NOMO-1 (cell line): ENCODE data around the gene PUM2.
"Not testable (repeated sequence)": the region's sequence is repeated elsewhere in the genome, so short reads cannot be mapped to it uniquely, and the experiment has no call there.

Source experiments
- DNase-seq, 2 experiments: peaks; one replicate each; lab custom pipeline; 2025; ENCODE audit not compliant: unreplicated experiment in 2 of 2; lab: John Stamatoyannopoulos, UW

The PUM2 gene

DNA sequence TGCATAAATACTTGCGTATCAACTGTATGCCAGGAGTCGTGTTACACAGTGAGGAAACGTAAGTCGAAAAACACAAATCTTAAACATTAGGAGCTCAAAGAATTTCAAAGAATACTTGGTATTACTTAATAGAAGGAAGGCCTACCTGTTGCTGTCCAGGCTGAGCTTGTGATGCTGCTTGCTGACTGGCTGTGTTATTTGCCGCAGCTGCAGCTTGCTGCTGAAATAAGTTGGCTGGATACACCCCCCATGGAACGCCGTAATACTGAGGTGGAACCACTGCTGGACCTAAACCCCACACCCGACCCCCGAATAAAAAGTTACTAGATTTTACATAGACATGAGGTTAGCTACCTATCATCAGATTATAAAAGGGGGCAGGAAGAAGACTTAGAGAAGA is 56.4 kb downstream of the PUM2 start:
- DNase-seq: no peak

DNA sequence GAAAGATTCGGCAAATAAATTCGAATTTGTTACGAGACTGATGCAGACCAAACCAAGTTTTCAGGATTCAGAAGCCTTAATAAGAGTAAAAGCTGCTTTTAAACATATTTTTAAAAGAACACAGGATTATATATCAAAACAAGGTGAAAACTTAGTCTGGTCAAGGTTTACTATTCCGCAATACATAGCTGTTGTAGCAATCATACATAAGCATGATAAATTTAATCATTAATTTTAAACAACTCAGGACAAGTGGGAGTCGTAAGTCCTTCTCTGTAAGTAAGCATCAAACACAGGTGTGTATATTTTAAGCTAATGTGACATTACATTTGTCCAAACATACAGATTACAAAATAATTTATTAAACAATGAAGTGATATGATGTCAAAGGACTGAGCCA is 57.7 kb downstream of the PUM2 start:
- no peak for DNase-seq

DNA sequence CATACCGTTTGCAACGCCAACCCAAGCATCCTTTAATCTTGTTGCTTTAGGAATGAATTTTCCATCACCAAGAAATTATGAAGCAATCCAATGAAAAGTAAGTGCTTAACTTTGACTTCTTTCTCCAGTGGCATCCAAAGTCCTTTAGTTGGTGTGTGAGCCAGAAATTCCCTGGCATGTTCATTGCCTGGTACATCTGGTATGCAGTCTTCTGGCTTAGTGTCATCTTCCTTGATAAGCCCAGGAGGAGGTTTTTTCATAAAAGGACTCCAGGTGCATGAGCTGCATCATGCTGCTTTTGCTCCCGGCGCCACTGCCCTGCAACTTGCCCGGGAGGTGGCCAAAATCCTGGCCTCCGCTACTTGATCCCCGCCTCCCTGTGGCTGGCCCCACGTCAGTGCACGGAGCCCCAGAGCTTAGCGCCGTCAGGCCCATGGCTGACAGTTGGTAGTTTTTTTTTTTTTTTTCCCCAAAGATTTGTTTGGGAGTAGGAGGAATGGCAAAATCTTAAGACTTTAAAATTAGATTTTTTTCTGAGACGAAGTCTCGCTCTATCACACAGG is 58.7 kb downstream of the PUM2 start:
- DNase-seq: no peak

DNA sequence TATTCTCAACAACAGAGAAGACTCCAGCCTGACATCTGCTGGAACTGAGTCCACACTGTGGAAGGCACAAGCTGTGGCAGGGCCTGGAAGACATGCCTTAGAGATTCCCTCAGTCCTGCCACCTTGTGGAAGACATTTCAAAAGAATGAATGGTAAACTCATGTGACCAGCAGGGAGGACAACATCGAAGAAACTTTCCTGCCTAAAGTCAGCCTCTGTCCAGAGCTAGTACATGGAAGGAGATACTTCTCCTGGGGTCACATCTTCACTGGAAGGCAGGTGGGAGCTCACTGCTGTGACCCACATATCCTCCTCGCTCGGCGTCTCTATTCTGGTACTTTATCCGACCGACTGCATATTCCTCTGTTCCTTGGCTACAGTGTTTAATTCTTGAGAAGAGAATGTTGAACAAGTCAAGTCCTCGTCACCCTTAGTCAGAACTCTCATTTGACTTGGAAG is 59.5 kb downstream of the PUM2 start:
- peak in 1 of 2 experiments; percentile 22 for DNase-seq

DNA sequence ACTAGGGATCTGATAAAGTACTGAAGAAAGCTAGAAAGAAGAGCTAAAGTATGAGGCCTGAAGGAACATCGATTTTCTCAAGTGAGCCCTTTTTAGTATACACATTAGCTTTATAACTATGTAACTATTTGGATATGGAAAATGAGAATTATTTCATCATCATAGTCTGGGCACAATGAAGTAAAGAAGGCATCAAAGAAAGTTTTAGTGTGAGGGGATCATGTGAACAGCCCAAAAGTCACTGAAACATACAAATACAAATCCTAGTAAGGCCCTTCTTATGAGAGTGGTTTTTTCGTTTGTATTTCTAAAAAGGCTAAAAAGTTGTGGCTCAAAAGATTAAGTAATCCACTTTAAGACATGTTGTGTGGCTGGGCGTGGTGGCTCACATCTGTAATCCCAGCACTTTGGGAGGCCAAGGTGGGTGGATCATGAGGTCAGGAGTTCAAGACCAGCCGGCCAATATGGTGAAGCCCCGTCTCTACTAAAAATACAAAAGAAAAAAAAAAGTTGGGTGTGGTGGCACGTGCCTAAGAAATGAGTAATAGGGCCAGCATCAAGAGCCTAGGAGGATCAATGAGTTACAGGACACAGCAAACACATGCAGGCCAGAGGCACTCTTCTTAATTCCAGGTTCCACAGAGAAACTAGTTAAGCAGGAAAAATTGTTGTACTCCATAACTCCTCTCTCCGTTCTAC is 61.9 kb downstream of the PUM2 start:
- no peak for DNase-seq

DNA sequence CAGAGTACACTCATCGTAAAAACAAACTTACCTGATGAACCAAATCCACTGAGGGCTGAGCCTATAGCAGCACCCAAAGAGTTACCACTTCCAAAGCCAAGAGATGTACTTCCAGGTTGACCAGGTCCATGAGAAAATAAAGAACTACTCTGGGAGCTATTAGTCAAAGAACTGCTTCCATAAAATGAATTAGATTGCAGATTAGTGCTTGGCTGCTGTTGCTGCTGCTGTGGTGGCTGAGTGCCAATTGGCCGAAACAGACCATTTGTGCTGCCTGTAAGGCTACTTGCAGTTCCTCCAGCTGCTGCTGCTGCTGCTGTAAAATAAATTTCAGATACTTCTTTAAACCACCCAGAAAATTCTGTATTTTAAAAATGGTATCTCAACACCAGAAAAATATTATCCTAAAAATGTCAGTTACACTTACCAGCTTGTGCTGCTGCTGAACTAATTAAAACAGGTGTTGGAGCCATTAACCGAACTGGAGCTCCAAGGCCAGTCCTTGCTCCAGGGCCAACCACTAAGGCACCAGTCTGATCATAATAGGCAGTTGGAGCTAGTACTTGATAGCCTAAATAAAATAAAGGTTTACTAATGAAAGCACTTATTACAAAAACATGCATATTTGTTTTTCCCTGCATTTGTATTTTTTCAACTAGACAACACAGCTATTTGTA is 67.6 kb downstream of the PUM2 start:
- DNase-seq: no peak

DNA sequence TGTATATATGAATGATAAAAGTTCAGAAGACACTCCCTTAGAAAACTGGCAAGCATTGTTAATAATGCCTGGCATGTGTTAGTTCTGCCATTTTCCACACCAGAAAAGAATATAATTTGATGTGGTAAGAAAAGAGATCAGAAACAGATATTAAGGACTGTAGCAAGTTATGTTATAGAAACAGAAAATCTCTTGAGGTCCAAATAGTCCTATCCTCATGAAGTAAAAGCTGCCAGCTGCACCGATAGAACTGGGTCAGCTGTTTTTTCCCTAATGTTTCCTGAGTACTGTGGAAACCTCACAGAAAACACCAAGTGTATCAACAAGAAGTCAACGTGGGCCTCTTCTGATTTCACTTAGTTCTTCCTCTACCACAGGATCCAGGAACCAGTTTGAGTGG is 68.8 kb downstream of the PUM2 start:
- DNase-seq: no peak

DNA sequence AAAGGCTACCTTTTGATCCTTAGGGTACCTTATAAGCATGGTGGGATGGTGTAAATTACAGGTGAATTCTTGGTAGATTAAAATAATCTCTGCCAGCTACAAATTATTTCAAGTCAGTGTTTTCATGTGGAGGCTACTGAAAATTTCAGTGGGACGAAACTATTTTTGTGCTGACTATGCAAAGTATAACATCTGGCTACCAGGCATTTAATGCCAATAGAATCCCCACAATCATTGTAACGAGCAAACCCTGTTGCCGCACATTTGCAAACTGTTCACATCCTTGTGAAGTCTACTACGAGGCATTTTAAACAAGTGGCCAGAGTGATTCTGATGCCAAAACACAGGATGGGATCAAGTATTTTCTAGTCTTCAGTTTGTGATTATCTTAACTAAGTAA is 77.6 kb downstream of the PUM2 start:
- no peak for DNase-seq

DNA sequence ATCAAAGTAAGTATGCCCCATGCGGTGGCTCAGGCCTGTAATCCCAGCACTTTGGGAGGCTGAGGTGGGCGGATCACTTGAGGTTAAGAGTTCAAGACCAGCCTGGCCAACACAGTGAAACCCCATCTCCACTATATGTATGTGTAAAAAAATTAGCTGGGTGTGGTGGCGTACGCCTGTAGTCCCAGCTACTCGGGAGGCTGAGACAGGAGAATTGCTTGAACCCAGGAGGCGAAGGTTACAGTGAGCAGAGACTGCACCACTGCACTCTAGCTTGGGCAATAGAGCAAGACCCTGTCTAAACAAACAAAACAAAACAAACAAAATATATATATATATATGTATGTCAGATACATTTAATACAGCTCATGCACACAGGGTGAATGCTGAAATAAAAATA is 82.3 kb downstream of the PUM2 start:
- not testable (repeated sequence) for DNase-seq

DNA sequence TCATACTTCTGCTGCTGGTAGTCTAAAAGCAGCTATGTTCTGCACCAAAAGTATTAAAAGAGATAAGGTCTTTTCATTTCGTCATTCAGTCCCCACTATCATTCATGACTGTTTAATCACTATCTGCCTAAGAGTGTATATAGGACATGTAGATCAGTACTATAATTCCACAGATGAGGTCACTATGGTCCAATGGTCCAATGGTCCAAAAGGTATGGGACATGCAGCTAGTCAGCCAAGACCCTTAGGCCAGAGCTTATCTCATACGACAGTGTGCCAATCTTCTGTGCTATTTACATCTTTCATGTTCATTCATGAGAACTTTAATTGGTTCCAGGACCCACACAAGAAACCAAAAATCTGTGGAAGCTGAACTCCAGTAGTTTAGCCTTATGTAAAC is 83.1 kb downstream of the PUM2 start:
- no peak for DNase-seq

DNA sequence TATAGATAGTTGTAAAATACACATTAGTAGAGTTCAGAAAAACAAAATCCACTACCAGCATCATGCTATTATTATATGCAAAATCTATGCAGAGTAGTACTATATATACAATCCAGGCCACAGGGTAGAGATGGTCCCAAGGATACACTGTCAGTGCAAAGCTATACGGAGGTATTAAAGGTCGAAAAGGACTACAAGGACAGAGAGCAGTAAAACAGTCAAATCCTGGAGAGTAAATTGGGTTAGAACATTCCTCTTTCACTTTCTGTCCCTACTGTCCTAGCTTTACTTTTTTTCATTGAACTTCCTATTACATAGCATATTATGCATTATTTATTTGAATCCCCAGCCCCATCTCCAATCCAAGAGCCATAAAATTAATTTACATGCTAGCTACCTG is 86.0 kb downstream of the PUM2 start:
- no peak for DNase-seq

DNA sequence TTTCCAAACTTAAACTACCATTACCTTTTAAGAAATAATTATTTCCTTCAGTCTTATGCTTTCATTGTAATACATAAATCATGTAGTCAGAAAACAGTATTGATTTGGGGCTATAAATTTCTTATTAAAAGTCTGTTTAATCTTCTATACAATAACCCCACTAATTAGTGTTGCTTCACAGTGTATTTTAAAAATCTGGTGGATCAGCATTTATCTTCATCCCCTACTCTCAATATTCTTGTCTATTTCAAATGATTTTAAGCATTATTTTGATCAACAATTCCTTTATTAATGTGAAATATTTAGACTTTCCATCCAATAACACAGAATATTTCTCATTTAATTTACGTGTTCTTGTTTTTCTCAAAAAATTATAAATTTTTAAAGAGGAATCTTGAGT is 93.2 kb downstream of the PUM2 start:
- no peak for DNase-seq

DNA sequence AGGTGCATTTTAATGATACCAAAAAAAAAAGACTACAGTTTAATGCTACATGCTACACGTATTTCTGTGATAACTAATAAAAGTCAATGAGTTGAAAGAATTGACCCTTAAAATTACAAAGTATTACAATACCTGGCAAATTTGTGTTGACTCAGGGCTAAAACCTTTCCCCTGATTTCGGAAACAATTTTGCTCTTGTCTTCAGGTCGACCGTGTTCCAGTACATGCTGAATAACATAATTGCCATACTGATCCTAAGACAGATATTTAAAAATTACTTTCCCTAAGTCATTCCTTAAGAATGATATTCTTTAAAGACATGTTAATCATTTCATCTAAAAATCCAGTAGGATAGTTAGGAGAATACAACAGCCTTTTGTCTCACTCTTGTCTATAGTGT is 95.9 kb downstream of the PUM2 start:
- DNase-seq: no peak

DNA sequence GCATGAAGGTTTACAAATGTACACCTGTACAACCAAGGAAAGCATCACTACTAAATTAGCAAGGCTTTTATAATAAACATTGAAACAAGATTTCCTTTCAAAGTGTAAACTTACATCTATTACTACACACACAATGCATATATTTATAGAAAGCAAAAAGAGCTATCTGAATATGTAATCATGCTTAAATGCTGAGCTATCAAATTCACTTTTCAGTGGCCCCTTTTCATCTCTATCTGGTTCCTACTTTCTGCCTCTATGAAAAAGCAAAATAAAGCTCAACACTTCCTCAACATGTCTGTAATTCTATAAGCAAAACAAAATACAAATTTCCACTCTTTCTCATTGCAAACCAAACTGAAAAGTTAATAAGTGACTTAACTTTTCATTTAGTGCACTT is 100.2 kb downstream of the PUM2 start:
- no peak for DNase-seq

DNA sequence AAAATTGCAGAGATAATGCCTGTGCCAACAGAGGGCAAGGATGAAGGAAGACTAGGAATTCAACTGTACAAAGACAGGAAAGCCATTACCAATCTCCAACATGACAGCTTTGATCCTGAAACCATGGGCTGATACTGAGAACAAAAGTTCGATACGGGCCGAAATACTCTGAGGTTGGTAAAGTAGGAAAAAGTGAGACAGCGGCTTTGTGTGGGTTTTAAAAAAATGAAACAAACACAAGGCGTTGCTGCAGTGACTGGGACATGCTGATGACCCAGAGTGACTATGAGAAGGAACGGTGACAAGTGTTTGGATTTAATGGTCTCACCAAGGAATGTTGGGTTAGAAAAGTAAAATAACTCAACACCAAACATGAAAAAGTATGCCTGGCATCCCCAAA is 101.5 kb downstream of the PUM2 start:
- no peak for DNase-seq

DNA sequence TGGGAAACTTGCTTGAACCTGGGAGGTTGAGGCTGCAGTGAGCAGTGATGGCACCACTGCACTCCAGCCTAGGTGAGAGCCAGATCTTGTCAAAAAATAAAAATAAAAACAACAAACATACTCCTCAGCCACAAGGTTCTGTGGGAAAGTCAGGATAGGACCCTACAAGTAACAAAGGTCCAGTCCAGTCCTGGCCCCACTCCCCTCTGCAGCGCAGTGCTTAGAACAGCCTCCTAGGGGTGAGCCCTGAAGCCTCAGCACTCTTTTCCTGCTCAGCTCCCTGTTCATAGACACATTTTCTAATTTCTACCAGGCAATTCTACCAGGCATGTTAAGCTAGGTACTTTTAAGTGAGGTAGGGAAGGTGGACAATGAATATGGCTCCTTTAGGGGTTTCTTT is 103.6 kb downstream of the PUM2 start:
- DNase-seq: no peak

DNA sequence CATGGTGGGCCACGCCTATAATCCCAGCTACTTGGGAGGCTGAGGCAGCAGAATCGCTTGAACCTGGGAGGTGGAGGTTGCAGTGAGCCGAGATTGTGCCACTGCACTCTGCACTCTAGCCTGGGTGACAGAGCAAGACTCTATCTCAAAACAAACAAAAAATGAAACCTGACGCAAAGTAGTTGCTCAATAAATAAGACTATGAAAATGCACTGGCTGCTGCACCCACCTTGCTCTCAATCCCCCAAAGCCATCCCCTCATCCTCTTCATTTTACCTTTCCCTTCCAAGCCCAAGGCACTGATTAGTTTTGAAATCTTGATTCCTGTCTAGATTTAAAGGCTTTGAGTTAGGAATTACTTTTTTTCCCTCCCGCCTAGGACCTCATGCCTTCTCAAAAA is 107.0 kb downstream of the PUM2 start:
- DNase-seq: not testable (repeated sequence)

DNA sequence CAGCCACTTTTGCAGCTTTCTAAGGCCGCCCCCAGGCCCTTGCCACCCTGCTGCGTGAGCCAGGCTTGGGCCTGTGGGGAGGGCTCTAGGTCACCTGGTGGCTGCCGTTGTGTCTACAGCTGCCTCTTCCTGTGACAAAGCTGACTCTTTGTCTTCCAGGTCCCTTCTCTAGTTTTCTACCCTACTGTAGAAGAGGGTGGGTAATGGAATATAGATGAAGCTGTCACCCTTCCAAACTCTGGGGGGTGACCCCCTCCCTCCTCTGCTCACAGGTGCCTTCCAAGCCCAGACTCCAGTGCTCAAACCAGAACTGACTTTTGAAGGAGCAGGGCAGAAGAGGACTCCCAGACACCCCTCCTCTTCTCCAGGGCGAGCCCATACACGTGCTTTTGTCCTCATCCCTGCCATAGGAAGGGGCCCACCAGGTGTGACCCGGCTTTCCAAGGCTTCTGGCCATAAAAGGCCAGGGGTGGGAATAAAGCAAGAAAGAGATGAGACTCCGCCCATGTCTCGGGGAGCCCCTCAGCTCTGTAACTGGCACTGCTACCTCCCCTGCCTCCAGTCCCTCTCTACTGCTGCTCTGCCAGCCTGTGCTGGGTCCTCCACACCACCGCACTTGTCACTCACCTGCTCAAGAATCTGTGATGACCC is 107.8 kb downstream of the PUM2 start:
- no peak for DNase-seq

DNA sequence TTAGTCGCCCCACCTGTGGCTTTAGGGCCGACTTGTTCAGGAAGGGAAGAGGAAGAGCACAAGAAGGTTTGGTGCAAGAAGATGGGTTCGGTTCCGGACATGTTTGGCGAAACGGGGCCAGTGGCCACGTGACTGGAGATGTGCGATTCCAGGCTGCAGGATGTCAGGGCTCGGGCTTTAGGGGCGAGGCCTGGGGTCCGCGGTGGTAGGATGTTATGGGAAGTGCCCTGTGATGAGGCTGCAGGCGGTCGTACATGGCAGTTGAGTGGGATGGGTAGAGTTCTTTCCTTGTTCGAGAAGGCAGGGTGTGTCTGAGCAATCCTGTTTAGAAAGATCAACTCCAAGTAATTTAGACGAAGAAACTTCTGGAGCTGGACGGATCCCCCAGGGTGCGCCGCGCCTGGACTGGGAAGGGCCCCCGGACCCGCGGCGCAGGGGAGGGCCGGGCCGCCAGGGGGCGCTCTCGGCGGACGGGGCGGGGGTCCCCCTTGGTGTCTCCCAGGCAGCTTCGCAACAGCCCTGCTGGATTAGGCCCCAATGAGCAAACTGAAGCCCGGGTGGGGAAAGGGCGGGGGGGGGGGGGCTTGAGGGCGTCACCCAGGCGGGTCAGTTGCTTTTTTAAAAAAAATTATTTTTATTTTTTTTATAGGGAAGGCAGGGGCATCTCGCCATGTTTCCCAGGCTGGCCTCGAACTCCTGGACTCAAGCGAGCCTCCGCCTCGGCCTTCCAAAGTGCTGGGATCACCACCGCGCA is 108.5 kb downstream of the PUM2 start:
- no peak for DNase-seq

DNA sequence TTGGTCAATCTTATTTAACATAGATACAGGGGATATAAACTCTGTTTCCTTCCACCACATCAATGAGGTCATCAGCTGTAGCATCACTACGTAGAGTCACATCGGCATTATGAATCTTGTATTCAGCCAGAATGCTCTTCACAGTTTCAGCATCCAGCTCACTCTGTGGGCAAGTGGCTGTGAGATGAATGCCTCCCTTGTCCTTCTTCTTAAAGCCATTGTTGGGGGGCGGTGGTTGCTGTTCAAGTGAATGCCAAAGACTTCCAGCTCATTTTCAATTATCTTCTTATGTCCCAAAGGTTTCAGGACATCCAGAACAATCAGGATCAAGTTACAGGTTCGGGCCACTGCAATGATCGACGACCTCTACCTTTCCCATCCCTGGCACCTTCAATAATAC is 110.4 kb downstream of the PUM2 start:
- not testable (repeated sequence) for DNase-seq

DNA sequence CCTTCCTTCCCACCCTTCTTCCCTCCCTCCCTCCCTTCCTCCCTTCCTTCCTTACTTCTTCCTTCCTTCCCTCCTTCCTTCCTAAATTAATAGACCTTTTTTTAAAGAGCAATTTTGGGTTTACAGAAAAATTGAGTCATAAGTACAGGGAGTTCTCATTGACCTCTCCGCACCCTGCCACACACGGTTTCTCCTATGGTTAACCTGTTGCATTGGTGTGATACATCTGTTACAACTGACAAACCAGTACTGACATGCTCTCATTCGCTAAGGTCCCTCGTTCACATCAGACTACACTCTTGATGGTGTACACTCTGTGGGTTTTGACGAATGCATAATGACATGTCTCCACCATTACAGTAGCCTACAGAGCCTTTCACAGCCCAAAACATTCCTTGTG is 114.1 kb downstream of the PUM2 start:
- DNase-seq: no peak
